GM21825 (cell line): ENCODE results near the gene CCNQ.

Experiments
- ATAC-seq: cut with Tn5 transposase; IDR thresholded peaks from one replicate; pipeline ENCODE4 v1.9.1; 2021; ENCODE audit warnings: mild to moderate bottlenecking, moderate library complexity; ENCODE audit not compliant: unreplicated experiment

Gene CCNQ

GRCh38 chrX:153599192-153600031 lies 473 bp upstream of the CCNQ start:
- peak; percentile 80 for ATAC-seq

GRCh38 chrX:153596981-153597750 lies 1.8 kb downstream of the CCNQ start:
- no peak for ATAC-seq

GRCh38 chrX:153595859-153596857 lies 2.8 kb downstream of the CCNQ start:
- no peak for ATAC-seq

- ATAC-seq, result no peak
Measured at GRCh38 chrX:153595387-153595786, 3.6 kb downstream of the CCNQ start.

- ATAC-seq, result no peak
Measured at GRCh38 chrX:153593811-153594500, 5.0 kb downstream of the CCNQ start.

GRCh38 chrX:153592966-153593688 lies 5.8 kb downstream of the CCNQ start:
- ATAC-seq, result no peak

GRCh38 chrX:153592091-153592833 lies 6.7 kb downstream of the CCNQ start:
- ATAC-seq, result no peak

- no peak for ATAC-seq
Measured at GRCh38 chrX:153590961-153591956, 7.7 kb downstream of the CCNQ start.

- no peak for ATAC-seq
Measured at GRCh38 chrX:153588782-153589446, 10.0 kb downstream of the CCNQ start.

- no peak for ATAC-seq
Measured at GRCh38 chrX:153588021-153588781, 10.7 kb downstream of the CCNQ start.

- no peak for ATAC-seq
Measured at GRCh38 chrX:153587342-153587741, 11.6 kb downstream of the CCNQ start.

GRCh38 chrX:153585827-153586226 lies 13.1 kb downstream of the CCNQ start:
- ATAC-seq, result no peak

- ATAC-seq, result no peak
Measured at GRCh38 chrX:153583433-153583832, 15.5 kb downstream of the CCNQ start.

- ATAC-seq, result peak; percentile 100
Measured at GRCh38 chrX:153582896-153583295, 16.0 kb downstream of the CCNQ start.

- no peak for ATAC-seq
Measured at GRCh38 chrX:153580700-153581386, 18.1 kb downstream of the CCNQ start.

GRCh38 chrX:153578889-153579288 lies 20.1 kb downstream of the CCNQ start:
- ATAC-seq, result no peak
